ENCODE data around the gene TPRA1. TPM values are rescaled to one million over a fixed set of nuclear protein-coding genes. Genes with fewer than 3 reads are reported as not detected.

Gene TPRA1
- total RNA-seq, 1 donor from 2014 or later: 37.2 TPM

- H3K9me3 Mint-ChIP-seq: peaks cover under 1% of the 10 kb centered on the region
- no peak for DNase-seq (ENCODE audit: low spot score in 2 of 2, unreplicated experiment in 2 of 2)
- H3K36me3 Mint-ChIP-seq: no peaks in the 10 kb centered on the region
- H3K27ac Mint-ChIP-seq: no peak overlapping the region
- H3K4me3 Mint-ChIP-seq: no peak overlapping the region
- peaks cover 12% of the 10 kb centered on the region for H3K27me3 Mint-ChIP-seq (ENCODE audit: low read depth)
- H3K4me1 Mint-ChIP-seq: peaks cover 7% of the 10 kb centered on the region
- TF ChIP-seq, protein P1, sequence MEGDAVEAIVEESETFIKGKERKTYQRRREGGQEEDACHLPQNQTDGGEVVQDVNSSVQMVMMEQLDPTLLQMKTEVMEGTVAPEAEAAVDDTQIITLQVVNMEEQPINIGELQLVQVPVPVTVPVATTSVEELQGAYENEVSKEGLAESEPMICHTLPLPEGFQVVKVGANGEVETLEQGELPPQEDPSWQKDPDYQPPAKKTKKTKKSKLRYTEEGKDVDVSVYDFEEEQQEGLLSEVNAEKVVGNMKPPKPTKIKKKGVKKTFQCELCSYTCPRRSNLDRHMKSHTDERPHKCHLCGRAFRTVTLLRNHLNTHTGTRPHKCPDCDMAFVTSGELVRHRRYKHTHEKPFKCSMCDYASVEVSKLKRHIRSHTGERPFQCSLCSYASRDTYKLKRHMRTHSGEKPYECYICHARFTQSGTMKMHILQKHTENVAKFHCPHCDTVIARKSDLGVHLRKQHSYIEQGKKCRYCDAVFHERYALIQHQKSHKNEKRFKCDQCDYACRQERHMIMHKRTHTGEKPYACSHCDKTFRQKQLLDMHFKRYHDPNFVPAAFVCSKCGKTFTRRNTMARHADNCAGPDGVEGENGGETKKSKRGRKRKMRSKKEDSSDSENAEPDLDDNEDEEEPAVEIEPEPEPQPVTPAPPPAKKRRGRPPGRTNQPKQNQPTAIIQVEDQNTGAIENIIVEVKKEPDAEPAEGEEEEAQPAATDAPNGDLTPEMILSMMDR (IDR thresholded peaks at IDR 0.05; ENCODE audit: unreplicated experiment): no peak
Observed at GRCh38 chr3:127535901-127536829, 54.4 kb downstream of the TPRA1 start.

DNA sequence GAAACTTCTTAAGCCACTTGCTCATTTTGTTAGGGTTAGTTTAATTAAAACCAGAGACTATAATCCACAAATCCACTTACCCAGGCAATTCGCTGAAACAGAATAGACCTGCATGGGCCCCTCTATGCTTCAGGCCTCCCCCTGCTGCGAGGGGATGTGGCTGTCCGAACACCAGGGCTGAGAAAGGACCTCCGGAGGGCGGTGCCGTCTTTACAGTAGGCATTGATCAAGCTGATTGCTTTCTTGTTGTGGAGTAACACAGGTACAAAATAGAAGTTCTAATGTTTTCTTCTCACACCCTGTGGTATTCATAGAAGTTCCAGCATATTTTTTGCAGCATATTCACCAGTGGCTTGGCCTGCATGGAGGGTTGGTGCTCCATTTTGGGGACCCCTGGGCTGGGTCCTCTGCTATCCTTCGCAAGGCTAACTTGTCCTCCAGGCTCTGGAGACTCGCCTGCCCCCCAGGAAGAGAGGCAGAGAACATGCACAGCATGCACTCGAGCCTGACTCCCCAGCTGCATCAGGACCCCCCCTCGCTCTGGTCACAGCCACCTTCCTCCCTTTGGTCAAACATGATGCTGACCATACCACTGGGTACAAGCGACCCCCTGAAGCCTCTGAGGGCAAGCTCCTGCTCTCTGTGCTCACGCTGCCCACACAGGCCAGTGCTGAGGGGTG lies 55.3 kb downstream of the TPRA1 start:
- H3K4me1 Mint-ChIP-seq: peaks cover 7% of the 10 kb centered on the region
- DNase-seq (ENCODE audit: low spot score in 2 of 2, unreplicated experiment in 2 of 2): no peak
- TF ChIP-seq, protein P1 (IDR thresholded peaks at IDR 0.05; ENCODE audit: unreplicated experiment): no peak
- peaks cover 16% of the 10 kb centered on the region for H3K27me3 Mint-ChIP-seq (ENCODE audit: low read depth)
- H3K36me3 Mint-ChIP-seq: no peaks in the 10 kb centered on the region
- no peak overlapping the region for H3K27ac Mint-ChIP-seq
- no peak overlapping the region for H3K4me3 Mint-ChIP-seq
- H3K9me3 Mint-ChIP-seq: peaks cover 5% of the 10 kb centered on the region

DNA sequence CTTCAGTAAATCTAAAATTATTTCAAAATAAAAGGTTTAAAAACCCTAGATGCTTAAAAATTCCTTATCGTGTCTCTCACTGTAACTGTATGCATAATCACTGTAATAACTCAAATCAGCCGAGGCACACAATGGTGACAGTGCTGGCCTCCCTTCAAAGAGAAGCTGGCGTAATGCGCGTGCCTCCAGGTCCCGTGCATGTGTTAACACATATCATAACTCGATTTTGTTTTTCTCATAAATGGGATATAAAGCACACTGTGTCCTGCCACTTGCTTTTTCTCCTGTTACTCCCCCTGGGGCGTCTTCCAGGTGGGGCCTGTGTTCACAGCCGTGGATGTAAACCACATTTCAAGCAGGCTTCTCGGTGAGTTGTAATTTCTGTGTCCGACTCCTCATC lies 56.0 kb downstream of the TPRA1 start:
- peaks cover 16% of the 10 kb centered on the region for H3K27me3 Mint-ChIP-seq (ENCODE audit: low read depth)
- no peaks in the 10 kb centered on the region for H3K36me3 Mint-ChIP-seq
- no peak for DNase-seq (ENCODE audit: low spot score in 2 of 2, unreplicated experiment in 2 of 2)
- peaks cover 12% of the 10 kb centered on the region for H3K9me3 Mint-ChIP-seq
- TF ChIP-seq, protein P1 (IDR thresholded peaks at IDR 0.05; ENCODE audit: unreplicated experiment): no peak
- no peak overlapping the region for H3K27ac Mint-ChIP-seq
- no peak overlapping the region for H3K4me3 Mint-ChIP-seq
- peaks cover 7% of the 10 kb centered on the region for H3K4me1 Mint-ChIP-seq

- TF ChIP-seq, protein P1 (IDR thresholded peaks at IDR 0.05; ENCODE audit: unreplicated experiment): no peak
- Mint-ChIP-seq H3K36me3 (no peaks in the 10 kb centered on the region), H3K4me3 (no peak overlapping the region), H3K27ac (no peak overlapping the region), H3K4me1 (peaks cover 7% of the 10 kb centered on the region), H3K9me3 (peaks cover 12% of the 10 kb centered on the region), H3K27me3 (ENCODE audit: low read depth) (peaks cover 12% of the 10 kb centered on the region)
- DNase-seq (ENCODE audit: low spot score in 2 of 2, unreplicated experiment in 2 of 2): no peak
Observed at GRCh38 chr3:127534161-127534451, 56.4 kb downstream of the TPRA1 start.

DNA sequence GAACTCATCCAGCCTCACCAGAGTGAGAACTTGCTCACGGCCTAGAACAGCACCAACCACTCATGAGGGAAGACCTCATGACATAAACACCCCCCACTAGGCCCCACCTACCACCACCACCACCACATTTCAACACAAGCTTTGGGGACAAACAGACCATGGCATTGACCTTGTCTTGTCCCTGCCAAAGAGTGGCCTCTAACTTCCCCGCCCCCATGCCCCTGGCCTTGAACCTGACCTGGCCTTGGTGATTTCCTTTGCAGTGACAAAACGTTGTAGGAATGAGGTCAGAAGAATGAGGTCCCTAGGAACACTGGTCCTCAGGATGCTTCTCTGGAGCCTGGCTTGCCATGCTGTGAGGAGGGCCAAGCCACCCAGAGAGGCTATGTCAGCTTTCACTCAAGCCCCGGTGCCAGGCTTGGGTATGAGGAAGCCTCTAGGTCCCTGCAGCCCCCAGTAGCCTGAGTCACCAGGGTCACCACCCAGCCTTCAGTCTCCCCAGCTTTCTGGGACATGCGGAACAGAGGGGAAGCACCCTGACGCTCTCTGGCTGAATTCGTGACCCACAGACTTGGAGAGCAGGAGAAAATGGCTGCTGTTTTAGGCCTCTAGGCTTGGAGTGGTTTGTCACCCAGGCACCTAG lies 57.9 kb downstream of the TPRA1 start:
- H3K4me3 Mint-ChIP-seq: no peak overlapping the region
- peaks cover 7% of the 10 kb centered on the region for H3K4me1 Mint-ChIP-seq
- DNase-seq (ENCODE audit: low spot score in 2 of 2, unreplicated experiment in 2 of 2): no peak
- H3K36me3 Mint-ChIP-seq: no peaks in the 10 kb centered on the region
- TF ChIP-seq, protein P1 (IDR thresholded peaks at IDR 0.05; ENCODE audit: unreplicated experiment): no peak
- no peak overlapping the region for H3K27ac Mint-ChIP-seq
- peaks cover 9% of the 10 kb centered on the region for H3K27me3 Mint-ChIP-seq (ENCODE audit: low read depth)
- peaks cover 16% of the 10 kb centered on the region for H3K9me3 Mint-ChIP-seq
